ENCODE measurements around the gene ARPC2. TPM values are rescaled to one million over a fixed set of nuclear protein-coding genes. Genes with fewer than 3 reads are reported as not detected.

Gene ARPC2
- total and polyA plus RNA-seq, 2 of the 13 experiments (the other 11 are each of a cell fraction or from before 2014, with no cell fraction given) = 168 to 303 TPM

DNA sequence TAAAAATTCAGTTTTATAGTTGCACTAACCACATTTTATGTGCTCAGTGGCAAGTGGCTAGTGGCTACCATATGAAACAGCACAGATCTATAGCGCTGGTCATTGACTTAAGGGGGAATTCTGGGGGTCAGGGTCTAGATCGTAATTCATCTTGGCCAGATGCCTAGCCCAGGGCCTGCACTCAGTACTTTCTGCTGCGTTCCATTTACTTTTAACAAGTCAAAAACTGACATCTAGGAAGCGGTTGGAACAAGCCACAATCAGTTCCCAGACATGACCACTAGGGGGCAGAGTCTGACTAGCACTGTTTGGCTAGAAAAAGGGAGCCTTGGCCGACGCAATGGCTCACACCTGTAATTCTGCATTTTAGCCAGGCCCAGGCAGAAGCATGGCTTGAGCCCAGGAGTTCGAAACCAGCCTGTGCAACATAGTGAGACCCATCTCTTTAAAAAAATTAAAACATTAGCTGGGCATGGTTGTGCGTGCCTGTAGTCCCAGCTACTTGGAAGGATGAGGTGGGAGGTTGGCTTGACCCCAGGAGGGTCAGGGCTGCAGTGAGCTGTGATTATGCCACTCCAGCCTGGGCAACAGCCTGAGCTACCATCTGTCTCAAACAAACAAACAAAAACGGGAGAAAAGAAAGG is 84.3 kb downstream of the ARPC2 start (continued):
- TF ChIP-seq PTBP1 (IDR thresholded peaks at IDR 0.05; ENCODE audit: low read depth, low read length, poor library complexity, severe bottlenecking) (no peak), AHR (CRISPR knock-in tag; IDR thresholded peaks at IDR 0.05) (peak; percentile 76; the same call in 1 of the 2 replicates), NAIF1 (CRISPR knock-in tag; IDR thresholded peaks at IDR 0.05; ENCODE audit: borderline replicate concordance) (0 out of 2 replicates have a peak, but pooled peaks have one; percentile 24), NCOR1 (IDR thresholded peaks at IDR 0.05; ENCODE audit: borderline replicate concordance, low read length) (peak; percentile 28; the same call in 1 of the 2 replicates), KAT8 (CRISPR knock-in tag; IDR thresholded peaks at IDR 0.05) (peak; percentile 57; the same call in 1 of the 2 replicates), MAZ (IDR thresholded peaks at IDR 0.05; ENCODE audit: borderline replicate concordance, low read depth, low read length) (0 out of 2 replicates have a peak, but pooled peaks have one; percentile 11), MAZ (CRISPR knock-in tag; IDR thresholded peaks at IDR 0.05; ENCODE audit: low read depth) (peak; percentile 74), ZNF501 (CRISPR knock-in tag; IDR thresholded peaks at IDR 0.05) (peak; percentile 75), ARNTL (CRISPR knock-in tag; IDR thresholded peaks at IDR 0.05) (0 out of 2 replicates have a peak, but pooled peaks have one; percentile 39), MTF1 (CRISPR knock-in tag; IDR thresholded peaks at IDR 0.05) (no peak), CEBPG (CRISPR knock-in tag; IDR thresholded peaks at IDR 0.05) (peak; percentile 73)
- TF ChIP-seq, protein P1, sequence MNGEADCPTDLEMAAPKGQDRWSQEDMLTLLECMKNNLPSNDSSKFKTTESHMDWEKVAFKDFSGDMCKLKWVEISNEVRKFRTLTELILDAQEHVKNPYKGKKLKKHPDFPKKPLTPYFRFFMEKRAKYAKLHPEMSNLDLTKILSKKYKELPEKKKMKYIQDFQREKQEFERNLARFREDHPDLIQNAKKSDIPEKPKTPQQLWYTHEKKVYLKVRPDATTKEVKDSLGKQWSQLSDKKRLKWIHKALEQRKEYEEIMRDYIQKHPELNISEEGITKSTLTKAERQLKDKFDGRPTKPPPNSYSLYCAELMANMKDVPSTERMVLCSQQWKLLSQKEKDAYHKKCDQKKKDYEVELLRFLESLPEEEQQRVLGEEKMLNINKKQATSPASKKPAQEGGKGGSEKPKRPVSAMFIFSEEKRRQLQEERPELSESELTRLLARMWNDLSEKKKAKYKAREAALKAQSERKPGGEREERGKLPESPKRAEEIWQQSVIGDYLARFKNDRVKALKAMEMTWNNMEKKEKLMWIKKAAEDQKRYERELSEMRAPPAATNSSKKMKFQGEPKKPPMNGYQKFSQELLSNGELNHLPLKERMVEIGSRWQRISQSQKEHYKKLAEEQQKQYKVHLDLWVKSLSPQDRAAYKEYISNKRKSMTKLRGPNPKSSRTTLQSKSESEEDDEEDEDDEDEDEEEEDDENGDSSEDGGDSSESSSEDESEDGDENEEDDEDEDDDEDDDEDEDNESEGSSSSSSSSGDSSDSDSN (CRISPR knock-in tag; IDR thresholded peaks at IDR 0.05) = 0 out of 2 replicates have a peak, but pooled peaks have one; percentile 34
- TF ChIP-seq, protein P2, sequence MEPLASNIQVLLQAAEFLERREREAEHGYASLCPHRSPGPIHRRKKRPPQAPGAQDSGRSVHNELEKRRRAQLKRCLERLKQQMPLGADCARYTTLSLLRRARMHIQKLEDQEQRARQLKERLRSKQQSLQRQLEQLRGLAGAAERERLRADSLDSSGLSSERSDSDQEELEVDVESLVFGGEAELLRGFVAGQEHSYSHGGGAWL (CRISPR knock-in tag; IDR thresholded peaks at IDR 0.05) = 0 out of 2 replicates have a peak, but pooled peaks have one; percentile 43
- TF ChIP-seq, protein P3, sequence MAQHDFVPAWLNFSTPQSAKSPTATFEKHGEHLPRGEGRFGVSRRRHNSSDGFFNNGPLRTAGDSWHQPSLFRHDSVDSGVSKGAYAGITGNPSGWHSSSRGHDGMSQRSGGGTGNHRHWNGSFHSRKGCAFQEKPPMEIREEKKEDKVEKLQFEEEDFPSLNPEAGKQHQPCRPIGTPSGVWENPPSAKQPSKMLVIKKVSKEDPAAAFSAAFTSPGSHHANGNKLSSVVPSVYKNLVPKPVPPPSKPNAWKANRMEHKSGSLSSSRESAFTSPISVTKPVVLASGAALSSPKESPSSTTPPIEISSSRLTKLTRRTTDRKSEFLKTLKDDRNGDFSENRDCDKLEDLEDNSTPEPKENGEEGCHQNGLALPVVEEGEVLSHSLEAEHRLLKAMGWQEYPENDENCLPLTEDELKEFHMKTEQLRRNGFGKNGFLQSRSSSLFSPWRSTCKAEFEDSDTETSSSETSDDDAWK (CRISPR knock-in tag; IDR thresholded peaks at IDR 0.05) = no peak
- TF ChIP-seq, protein P4, sequence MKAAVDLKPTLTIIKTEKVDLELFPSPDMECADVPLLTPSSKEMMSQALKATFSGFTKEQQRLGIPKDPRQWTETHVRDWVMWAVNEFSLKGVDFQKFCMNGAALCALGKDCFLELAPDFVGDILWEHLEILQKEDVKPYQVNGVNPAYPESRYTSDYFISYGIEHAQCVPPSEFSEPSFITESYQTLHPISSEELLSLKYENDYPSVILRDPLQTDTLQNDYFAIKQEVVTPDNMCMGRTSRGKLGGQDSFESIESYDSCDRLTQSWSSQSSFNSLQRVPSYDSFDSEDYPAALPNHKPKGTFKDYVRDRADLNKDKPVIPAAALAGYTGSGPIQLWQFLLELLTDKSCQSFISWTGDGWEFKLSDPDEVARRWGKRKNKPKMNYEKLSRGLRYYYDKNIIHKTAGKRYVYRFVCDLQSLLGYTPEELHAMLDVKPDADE (CRISPR knock-in tag; IDR thresholded peaks at IDR 0.05) = no peak
- TF ChIP-seq, protein P5, sequence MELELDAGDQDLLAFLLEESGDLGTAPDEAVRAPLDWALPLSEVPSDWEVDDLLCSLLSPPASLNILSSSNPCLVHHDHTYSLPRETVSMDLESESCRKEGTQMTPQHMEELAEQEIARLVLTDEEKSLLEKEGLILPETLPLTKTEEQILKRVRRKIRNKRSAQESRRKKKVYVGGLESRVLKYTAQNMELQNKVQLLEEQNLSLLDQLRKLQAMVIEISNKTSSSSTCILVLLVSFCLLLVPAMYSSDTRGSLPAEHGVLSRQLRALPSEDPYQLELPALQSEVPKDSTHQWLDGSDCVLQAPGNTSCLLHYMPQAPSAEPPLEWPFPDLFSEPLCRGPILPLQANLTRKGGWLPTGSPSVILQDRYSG (CRISPR knock-in tag; IDR thresholded peaks at IDR 0.05) = no peak
- TF ChIP-seq, protein P6, sequence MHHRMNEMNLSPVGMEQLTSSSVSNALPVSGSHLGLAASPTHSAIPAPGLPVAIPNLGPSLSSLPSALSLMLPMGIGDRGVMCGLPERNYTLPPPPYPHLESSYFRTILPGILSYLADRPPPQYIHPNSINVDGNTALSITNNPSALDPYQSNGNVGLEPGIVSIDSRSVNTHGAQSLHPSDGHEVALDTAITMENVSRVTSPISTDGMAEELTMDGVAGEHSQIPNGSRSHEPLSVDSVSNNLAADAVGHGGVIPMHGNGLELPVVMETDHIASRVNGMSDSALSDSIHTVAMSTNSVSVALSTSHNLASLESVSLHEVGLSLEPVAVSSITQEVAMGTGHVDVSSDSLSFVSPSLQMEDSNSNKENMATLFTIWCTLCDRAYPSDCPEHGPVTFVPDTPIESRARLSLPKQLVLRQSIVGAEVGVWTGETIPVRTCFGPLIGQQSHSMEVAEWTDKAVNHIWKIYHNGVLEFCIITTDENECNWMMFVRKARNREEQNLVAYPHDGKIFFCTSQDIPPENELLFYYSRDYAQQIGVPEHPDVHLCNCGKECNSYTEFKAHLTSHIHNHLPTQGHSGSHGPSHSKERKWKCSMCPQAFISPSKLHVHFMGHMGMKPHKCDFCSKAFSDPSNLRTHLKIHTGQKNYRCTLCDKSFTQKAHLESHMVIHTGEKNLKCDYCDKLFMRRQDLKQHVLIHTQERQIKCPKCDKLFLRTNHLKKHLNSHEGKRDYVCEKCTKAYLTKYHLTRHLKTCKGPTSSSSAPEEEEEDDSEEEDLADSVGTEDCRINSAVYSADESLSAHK (CRISPR knock-in tag; IDR thresholded peaks at IDR 0.05; ENCODE audit: borderline replicate concordance) = peak; percentile 89; the same call in 1 of the 2 replicates
